ENCODE results near the gene TUSC2.

The TUSC2 gene, protein sequence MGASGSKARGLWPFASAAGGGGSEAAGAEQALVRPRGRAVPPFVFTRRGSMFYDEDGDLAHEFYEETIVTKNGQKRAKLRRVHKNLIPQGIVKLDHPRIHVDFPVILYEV

GRCh38 chr3:50327943-50328691 lies at the start of gene TUSC2:
Gene TUSC2, minus strand, starts transcription at chr3:50328223. Its CDS starts 124 bp downstream, at chr3:50328099.
- DNase-seq (ENCODE audit: low read depth in 2 of 2), result peak; percentile 87 to 96

DNA sequence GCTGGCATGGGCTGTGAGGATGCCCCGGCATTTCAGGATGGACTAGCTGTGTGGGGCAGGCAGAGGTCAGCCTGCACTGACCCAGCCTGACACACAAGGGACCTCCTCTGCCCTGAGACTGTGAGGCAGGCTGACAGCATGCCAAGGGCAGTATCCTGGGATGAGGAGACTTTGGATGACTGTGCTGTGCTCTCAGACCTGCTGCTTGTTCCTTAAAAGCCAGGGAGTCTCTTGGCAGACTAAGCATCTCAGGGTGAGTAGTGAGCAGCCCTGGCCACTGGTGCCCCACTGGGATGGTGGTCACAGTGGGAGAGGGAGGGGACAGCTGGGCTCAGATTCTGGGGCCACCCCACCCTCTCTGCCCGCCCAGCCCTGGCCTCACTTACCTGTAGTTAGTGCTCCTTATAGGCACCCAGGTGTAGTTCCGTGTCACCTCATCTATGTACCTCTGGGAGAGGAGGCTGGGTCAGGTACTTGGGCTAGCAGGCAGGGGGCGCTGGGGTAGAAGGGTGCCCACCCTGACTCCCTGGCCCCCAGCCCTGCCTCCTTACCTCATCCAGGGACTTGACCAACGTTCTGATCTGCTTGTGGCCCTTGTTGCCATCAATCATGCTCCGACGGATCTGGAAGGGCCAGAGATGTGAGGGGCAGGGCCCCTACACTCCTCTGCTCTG lies 47.4 kb upstream of the TUSC2 start:
- DNase-seq (ENCODE audit: low read depth in 2 of 2), result no peak

DNA sequence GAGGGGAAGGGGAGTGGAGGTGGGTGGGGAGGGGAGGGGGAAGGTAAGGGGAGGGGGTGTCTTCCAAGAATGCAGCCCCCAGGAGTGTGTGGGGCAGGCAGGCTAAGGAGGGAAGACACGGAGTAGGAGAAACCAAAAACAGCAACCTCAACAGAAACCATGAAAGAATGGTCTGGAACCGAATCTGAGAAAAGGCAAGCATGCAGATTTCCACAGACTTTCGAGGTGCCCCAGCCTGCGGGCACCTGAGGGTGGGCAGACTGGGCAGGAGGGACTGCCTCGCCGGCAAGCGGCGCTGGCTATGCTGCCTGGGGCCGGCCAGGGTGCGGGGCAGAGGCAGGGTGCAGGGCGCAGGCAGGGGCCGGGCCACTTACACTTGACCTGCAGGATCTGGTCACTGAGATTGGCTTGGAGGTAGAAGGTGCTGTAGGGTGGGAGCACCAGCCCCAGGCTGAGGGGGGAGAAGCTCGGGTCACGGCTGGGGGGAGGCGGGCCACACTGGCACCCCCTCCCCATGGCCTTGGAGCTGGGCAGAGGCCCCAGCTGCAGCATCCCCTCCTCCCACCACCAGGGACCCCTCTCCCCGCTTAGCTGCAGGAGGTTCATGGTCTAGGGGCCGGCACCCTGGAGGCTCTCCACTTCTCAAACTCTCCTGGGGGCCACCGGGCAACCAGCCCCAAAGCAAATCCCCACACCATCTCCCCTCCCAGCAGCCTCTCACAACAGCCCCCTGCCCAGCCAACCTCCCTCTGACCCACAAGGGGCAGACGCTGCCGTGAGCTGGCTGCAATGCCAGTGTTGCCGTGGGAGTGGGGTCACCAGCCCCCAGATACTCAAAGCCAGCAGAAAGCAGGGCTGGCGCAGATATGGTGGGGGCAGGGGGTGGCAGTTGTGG lies 46.6 kb upstream of the TUSC2 start:
- no peak for DNase-seq (ENCODE audit: low read depth in 2 of 2)

DNA sequence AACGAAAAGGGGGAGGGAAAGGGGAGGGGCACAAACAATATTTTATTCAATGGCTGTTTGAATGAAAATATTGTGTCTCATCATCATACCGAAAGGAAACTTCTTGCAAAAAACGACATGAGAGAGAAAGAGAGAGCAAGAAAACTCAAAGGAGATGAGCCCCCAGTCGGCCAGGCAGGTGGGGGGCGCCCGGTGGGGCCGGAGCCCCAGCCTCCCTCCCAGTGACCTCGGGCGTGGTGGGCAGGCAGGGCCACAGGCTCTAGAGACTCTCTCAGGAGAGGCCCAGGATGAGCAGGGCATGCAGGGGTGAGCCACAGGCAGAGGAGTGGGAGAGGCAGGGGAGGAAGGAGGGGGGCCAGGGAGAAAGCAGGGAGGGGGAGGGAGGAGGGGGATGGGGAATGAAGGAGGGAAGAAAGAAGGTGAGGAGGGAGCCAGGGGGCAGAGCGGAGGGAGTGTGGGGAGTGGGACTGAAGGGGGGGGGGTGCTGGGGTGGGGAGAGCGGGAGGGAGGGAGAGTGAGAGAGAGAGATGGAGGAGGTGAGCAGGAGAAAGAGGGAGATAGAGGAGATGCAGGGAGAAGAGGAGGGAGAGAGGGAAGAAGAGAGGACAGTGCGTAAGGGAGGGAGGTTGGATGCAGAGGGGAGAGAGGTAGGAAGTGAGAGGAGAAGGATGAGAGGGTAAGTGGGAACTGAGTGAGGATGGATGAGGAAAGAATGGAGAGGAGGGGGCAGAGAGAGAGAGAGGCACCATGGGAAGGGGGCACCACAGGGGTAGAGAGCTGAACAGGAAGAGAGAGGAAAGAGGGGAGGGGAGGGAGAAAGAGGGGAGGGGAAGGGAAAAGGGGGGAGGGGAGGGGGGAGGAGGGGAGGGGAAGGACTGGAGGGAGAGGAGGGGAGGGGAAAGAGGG lies 45.4 kb upstream of the TUSC2 start:
- DNase-seq (ENCODE audit: low read depth in 2 of 2), result no peak

DNA sequence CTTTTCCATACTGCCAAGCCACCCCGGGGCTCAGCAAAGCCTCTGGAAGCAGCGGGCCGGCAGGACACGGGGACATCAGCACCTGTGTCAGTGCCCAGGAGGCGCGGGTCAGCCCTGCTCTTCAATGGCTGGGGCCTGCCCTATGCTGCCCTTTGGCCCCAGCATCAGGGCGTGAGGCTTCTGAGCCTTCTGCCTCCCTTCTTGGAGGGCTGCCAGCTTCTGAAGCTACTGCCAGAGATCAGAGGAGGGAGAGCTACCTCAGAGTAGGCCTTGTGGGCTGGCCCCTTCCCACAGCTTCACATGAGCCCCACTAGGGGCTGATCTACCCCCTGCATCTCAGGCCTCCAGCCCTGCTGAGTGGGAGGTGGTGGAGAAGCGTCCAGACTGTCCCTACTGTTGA lies 44.3 kb upstream of the TUSC2 start:
- DNase-seq (ENCODE audit: low read depth in 2 of 2), result no peak

GRCh38 chr3:50371133-50371685 lies 43.2 kb upstream of the TUSC2 start:
- DNase-seq (ENCODE audit: low read depth in 2 of 2), result no peak

DNA sequence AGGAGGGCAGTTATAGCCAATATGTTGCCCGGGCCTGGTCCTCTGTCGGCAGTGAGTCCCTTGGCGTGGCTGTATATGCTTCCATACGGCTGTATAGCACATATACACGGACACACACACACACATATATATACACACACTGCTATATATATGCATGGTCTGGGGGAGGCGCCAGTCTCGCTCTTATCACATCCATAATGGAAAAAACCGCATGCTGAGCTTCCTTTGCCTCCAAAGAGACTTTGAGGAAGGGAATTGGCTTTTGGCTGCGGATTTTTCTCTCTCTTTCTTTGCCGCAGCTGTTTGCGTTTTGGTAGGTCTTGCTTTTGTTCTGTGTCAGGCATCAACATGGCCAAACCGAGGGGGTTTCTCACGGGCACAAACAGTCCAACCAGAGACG lies 42.6 kb upstream of the TUSC2 start:
- no peak for DNase-seq (ENCODE audit: low read depth in 2 of 2)

DNA sequence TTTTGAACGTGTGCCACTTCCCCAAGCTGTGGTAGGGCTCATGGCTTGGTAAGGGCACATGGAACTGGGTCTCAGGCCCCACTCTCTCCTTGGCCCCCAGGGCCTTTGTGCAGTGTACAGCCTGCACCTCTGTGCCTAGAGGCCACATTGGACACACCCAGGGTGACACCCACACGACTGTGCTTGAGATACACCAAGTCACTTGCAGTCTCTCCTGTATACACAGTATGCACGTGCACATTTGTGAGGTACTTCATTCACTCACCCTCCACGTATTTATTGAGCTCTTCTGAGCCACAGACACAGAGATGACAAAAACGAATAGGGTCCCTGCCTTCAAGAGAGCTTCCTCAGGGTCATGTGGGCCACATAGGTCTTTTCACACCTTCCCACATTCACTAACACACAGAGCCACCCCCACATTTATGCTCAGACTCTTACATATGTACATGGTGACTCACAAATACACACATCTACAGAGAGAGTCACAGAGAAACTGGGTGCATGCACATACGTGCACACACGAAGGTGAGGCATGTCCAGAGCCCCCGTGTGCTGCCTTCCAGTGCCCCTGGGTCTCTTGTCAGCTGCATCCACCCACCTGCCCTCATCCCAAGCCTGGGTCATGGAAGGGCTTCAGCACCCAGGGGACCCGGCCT lies 41.1 kb upstream of the TUSC2 start:
- no peak for DNase-seq (ENCODE audit: low read depth in 2 of 2)

GRCh38 chr3:50365842-50366220 lies 37.8 kb upstream of the TUSC2 start:
- DNase-seq (ENCODE audit: low read depth in 2 of 2), result no peak

DNA sequence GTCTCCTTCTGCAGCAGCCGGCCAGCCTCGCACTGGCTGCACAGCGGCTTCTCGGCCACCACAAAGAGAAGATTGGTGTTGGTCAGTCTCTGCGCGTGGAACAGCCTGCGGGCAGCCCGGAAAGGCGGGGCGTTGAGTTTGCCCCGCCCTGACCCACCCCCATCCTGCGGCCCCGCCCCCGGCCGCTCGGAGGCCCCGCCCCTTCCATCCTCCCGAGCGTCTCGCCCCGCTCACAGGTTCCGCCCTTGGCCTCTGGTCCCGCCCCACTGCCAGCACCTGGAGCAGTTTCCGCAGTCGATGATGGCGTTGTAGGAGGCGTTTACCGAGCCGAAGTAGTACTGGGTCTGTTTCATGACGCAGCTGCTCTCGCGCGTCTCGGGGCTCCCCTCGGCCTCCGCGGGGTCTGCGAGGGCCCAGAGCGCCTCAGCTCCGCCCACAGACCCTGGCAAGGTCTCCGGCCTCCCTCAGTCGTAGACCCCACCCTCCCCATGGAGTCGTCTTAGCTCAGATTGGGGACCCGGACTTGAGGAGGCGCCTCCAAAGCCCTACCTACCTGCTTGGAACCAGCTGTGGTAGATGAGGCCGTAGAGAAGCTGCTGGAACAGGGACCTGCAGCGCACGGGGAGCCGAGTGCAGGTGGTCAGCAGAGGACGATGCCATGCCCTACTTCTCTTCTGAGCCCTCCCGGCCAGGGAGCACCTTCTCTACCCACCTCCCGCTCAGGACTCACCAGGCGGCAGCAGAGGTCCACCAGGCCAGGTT lies 37.2 kb upstream of the TUSC2 start:
- peak; percentile 86 to 92 for DNase-seq (ENCODE audit: low read depth in 2 of 2)

- no peak for DNase-seq (ENCODE audit: low read depth in 2 of 2)
These were observed 36.6 kb upstream of the TUSC2 start for GRCh38 chr3:50364573-50365079.

DNA sequence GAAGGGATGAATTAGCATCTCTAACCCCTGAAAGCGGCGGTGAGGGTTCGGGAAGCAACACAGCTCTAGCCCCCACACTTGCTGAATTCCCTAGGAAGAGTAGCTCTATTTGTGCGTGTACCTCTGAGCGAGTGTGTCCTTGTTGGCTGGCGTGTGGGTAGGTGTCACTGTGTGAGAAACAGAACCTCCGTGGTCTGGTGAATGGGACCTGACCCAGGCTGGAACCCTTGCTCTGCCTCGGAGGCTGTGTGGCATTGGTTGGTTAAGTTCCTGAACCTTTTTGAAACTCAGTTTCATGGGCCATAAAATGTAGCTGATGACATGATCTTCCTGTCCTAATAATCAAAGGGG lies 31.7 kb upstream of the TUSC2 start:
- no peak for DNase-seq (ENCODE audit: low read depth in 2 of 2)

- peak; percentile 88 to 93 for DNase-seq (ENCODE audit: low read depth in 2 of 2)
These were observed 31.1 kb upstream of the TUSC2 start, which contains the start of gene TMEM115 for GRCh38 chr3:50358911-50359759. Gene TMEM115, minus strand, starts transcription at chr3:50359521. Its CDS starts 458 bp downstream, at chr3:50359063.

DNA sequence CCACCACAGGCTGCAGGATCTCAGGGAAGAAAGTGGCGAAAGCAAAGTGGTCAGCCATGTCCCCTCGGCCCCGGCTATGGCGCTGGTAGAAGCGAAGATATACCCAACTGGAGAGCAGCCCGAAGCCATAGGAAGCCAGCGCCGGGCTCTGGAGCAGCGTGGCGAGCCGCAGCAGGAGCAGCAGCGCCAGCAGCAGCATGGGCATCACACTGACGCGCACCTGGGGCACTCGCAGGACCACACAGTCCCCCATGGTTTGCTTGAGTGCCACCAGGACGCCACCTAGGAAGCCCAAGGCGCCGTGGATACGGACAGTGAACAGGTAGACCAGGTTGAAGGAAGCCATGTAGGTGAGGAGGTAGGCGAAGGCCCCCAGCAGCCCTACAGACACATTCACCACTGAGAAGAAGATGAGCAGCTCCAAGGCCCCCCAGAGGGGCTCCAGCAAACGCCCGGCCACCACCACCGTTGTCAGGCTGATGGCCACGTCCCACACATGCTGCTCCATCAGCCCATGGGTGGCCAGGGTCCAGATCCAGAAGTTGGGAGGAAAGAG lies 30.4 kb upstream of the TUSC2 start:
- no peak for DNase-seq (ENCODE audit: low read depth in 2 of 2)

DNA sequence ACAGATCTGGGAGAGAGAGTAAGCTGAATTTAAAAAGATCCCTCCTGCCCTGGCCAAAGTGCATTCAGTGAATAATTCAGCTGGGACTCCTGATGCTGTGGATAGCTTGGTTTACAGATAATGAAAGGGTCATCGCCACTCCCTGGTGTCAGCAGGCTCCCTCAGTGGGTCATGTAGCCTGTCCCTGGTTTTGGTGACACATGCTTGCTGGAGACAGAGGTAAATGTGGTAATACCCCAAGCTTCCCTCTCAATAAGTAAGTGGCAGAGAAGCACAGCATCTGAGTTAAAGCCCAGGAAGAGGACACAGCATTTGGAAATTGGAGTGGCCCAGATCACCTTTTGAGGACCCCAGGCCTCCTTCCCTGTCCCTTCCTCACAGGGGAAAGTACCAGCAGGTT lies 29.5 kb upstream of the TUSC2 start:
- no peak for DNase-seq (ENCODE audit: low read depth in 2 of 2)

- no peak for DNase-seq (ENCODE audit: low read depth in 2 of 2)
These were observed 28.5 kb upstream of the TUSC2 start for GRCh38 chr3:50356553-50356952.

DNA sequence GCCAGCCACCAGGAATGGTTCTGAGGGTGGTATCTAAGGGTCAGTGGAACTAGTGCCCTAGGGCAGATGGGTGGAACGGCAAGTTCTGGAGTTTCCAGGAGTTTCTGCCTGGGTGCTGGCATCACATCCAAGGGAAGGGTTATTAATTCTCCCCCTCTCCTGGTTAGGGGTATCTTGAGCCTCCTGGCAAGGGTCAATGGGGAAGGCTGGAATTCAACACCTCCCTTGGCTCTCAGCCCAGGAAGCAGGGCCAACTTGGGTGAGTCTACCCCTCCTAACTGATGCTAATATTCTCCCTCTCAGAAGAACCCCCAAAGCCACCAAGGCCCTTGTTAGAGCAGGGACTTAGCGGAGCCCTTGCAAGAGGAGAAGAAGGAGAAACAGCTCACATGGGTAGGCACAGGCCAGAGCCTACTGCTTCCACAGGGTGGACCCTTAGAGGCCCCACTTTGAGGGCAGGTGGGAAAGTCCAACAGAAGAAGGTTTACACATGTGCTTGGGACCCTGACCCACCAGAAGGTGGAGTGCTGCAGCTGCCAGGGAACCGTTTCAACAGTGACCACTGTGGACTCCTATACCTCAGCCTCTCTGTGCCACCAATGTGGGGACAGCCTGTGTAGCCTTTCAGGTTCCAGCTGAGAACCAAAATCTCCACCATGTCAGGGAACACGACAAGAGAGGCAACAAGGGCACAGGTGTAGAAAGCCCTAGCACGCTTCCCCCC lies 28.0 kb upstream of the TUSC2 start:
- DNase-seq (ENCODE audit: low read depth in 2 of 2), result no peak

Data from stimulated activated CD4-positive, alpha-beta T cell treated with anti-CD3 and anti-CD28 coated beads, Interleukin-12 subunit alpha, Interleukin-12 subunit beta, amount 100 ng/mL, for 24 hours (primary cell).